OCI-LY3 (cell line): ENCODE measurements around the gene NELL2.

ENCODE experiments used
- EZH2phosphoT487 ChIP-seq: fragments of 200-600 bp; shearing (Covaris generic); IDR thresholded peaks from 2 replicates; pipeline ENCODE4 v1.6.1; 2018; ENCODE audit warnings: antibody characterized with exemption, mixed run types, low read depth
- TF ChIP-seq, protein P1 (sequence below): fragments of 200-600, 300-600 bp; sonication (generic); IDR thresholded peaks from 2 replicates; pipeline ENCODE4 v1.5.1; 2014; ENCODE audit warnings: antibody characterized with exemption, low read length, low read depth

DNA sequence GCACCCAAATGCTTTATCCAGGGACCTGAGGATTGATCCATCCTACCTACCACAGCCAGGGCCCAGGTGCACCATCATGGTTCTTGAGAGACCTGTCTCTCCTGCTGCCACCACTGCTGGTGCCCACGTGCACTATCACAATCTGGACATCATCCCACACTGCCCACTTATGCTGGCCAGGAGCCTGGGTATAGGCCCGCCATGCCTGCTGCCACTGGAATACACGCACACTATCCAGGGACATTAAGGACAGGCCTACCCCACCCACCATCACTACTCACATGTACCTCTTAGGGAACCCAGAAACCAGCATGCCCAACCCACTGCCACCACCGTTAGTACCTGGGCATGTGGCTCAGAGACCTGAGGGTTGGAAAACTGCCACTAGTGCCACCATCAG is 207.7 kb downstream of the NELL2 start:
- TF ChIP-seq, protein P1, sequence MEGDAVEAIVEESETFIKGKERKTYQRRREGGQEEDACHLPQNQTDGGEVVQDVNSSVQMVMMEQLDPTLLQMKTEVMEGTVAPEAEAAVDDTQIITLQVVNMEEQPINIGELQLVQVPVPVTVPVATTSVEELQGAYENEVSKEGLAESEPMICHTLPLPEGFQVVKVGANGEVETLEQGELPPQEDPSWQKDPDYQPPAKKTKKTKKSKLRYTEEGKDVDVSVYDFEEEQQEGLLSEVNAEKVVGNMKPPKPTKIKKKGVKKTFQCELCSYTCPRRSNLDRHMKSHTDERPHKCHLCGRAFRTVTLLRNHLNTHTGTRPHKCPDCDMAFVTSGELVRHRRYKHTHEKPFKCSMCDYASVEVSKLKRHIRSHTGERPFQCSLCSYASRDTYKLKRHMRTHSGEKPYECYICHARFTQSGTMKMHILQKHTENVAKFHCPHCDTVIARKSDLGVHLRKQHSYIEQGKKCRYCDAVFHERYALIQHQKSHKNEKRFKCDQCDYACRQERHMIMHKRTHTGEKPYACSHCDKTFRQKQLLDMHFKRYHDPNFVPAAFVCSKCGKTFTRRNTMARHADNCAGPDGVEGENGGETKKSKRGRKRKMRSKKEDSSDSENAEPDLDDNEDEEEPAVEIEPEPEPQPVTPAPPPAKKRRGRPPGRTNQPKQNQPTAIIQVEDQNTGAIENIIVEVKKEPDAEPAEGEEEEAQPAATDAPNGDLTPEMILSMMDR = no peak
- TF ChIP-seq EZH2phosphoT487 = no peak
